HG02610 (cell line): ENCODE measurements around the gene HNF1B.

ENCODE experiments used
- ATAC-seq: cut with Tn5 transposase; IDR thresholded peaks from one replicate; pipeline ENCODE4 v1.9.1; 2021; ENCODE audit warnings: mild to moderate bottlenecking, moderate library complexity; ENCODE audit not compliant: unreplicated experiment

Gene HNF1B

GRCh38 chr17:37761961-37762360, 17.1 kb upstream of the HNF1B start:
- ATAC-seq: no peak

- peak; percentile 47 for ATAC-seq
These were observed 16.2 kb upstream of the HNF1B start for GRCh38 chr17:37761059-37761458.

DNA sequence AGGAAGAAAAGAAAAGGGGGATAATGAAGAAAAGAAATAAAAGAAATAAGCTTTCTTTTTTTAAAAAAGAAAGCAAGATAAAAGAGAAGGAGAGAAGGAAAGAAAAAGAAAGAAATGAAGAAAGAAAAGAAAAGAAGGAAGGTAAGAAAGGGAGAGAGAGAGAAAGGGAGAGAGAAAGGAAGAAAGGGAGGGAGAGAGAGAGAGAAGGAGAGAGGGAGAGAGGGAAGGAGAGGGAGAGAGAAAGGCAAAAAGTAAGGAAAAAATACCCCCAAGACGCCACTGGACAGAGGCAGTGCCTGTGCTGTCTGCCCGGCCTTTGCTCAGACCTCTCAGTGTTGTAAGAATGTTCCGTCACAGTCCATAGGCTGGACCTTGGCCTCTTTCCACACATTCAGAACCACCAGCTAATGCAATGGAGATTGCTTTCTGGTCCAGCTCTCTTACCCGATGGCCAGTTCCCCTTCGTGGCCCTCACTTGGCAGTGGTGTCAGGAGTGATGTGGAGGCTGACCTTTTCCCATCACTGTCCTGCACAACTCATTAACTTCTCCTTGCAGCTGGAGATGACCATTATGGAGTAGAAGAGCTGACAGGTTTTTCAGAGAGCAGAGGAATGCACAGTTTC, 14.3 kb upstream of the HNF1B start:
- no peak for ATAC-seq

DNA sequence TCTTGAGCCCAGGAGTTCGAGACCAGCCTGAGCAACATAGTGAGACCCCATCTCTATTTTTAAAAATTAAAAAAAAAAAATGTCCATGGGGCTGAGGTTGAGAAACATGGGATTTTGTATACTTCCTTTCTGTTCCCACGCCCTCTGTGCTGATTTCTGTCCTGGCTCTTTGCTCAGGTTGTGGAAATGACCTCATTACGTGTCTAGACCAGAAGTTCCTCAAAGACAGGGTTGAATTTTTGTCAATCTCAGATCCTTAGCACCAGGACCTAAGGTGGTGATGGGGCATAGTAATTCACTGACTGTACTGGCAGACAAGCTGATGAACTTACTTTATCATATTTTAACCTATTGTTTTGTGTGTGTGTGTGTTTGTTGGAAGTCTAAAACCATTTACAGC, 11.2 kb upstream of the HNF1B start:
- ATAC-seq: no peak

DNA sequence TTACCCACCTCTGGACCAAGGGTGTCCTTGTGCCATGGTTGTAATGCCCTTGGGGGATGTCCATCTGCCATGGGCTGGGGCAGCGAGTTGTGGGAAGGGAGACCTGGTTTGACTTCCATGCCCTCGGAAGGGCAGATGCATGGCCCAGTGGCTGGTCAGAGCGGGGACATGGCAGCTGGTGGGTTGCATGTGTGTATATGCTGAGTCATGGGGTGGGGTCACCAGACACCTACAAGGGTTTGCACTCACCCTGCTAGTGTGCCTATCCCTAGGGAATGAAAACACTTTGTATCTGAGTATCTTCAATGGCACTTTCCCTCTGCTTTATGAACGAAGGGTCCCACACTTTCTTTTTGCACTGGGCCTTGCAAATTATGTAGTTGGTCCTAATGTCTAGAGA, 10.6 kb upstream of the HNF1B start:
- ATAC-seq: no peak

GRCh38 chr17:37754363-37754762, 9.5 kb upstream of the HNF1B start:
- ATAC-seq: no peak

- no peak for ATAC-seq
These were observed 7.6 kb upstream of the HNF1B start for GRCh38 chr17:37752482-37752881.

- ATAC-seq: no peak
These were observed 6.1 kb upstream of the HNF1B start for GRCh38 chr17:37750768-37751475.

DNA sequence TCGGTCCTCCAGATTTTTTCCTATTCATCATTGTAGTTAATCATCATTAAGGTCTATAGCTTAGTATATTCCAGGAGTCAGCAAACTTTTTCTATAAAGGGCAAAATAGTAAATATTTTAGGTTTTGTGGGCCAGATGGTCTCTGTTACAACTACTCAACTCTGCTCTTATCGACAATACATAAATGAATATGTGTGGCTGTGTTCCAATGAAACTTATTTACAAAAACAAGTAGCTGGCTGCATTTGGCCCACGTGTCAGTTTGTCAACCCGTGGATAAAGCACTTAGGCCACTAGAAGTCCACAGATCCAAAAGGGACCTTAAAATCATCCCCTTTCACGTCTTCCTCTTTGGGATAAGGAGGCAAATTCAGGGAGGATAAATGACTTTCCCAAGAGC, 5.4 kb upstream of the HNF1B start:
- no peak for ATAC-seq

DNA sequence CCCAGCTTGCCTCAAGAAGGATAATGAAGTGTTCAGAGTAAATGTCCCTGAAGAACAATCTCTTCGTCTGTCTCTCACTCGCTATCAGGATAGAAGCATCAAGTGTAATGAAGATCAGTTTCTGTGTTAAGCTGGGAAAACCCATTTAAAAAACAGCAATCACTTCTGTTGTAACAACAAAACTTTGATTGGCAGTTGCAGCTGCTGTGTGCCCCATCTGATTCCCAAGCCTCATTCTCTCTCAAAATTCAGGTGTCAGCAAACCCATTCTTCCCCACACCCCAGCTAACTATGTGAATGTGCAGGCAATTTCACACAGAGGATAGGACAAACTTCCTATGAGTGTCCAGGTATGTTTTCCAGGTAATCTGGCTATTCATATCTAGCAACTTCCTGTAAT, 2.4 kb upstream of the HNF1B start:
- no peak for ATAC-seq

DNA sequence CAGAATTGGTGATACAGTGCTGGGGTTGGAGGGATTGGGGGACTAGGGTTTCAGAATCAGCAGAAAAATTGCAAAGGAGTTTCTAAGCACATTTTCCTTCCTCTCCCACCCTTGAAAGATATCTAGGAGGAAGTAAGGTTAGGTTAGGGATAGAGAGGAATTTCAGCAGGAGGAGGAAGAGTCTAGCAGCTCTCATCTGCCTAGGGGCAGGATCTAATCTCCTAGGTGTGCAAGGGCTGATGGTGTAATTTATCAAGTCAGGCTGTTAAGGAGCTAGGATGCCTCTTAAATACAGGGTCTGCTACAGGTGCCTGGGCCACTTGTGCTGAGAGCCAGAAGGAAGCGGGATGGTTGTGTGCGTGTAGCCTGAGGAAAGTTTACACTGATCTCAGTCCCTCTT, 1.8 kb upstream of the HNF1B start:
- ATAC-seq: no peak

DNA sequence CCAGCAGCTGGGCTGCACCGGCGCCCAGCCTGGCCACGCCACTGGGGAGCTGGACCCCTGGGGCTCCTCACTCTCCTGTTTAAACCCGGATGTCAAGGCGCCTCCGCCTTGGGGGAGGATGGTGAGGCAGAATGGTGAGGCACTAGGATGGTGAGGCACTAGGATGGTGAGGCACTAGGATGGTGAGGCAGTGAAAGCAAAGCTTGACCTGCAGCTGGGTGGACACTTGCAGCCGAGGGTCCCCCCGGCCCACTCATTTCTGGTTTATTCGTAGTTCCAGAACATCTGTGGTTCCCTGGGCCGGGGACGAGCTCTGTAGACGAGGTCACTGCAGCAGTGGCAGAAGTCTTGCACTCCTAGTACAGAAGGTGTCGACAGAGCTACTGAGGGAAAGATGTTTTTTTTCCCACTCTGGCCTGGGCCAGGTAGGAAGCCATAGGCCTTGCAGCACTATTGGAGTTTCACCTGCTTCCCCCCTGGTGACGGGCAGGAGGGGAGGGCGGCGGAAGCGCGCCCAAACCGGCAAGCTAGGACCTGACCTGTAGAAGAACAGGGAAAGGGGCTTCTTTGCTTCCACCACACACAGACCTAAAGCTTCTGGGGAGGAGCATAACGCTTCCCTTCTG, 1.1 kb upstream of the HNF1B start:
- ATAC-seq: no peak

- ATAC-seq: no peak
These were observed 279 bp downstream of the HNF1B start for GRCh38 chr17:37744633-37744927.

DNA sequence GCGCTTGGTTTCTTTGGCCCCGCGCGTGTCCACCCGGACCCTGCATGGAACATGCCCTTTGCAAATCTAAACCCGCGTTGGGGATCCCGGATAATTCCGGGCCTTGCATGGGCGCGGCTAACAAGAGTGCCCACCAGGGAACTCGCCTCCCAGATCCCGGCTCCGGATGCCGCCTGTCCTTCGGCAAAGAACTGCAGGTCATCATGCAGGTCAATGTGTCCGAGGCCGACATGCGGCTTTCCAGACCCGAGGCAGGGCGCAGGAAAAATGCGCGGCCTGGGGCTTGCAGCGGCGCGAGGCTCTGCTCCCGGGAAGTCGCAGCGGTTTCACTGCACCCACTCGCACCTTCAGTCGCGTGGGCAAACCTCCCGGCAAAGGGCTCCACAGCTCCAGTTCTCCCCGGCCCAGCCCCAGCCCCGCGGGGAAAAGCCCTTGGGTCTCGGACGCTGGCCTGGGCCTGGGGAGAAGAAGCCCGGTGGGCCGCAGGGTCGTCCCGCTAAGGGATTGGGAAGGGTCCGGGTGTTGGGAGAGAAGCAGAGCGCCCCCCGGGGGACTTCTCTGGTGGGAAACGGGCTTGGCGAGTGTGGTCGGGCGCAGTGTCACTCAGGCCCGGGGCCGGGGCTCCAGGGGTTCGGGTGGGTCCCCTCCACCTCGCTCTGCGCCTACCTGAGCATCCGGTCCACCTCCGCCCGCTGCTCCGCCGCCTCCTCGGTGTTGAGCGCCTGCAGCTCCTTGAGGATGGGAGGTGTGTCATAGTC, 805 bp downstream of the HNF1B start:
- ATAC-seq: no peak

- no peak for ATAC-seq
These were observed 1.3 kb downstream of the HNF1B start for GRCh38 chr17:37743612-37743874.

DNA sequence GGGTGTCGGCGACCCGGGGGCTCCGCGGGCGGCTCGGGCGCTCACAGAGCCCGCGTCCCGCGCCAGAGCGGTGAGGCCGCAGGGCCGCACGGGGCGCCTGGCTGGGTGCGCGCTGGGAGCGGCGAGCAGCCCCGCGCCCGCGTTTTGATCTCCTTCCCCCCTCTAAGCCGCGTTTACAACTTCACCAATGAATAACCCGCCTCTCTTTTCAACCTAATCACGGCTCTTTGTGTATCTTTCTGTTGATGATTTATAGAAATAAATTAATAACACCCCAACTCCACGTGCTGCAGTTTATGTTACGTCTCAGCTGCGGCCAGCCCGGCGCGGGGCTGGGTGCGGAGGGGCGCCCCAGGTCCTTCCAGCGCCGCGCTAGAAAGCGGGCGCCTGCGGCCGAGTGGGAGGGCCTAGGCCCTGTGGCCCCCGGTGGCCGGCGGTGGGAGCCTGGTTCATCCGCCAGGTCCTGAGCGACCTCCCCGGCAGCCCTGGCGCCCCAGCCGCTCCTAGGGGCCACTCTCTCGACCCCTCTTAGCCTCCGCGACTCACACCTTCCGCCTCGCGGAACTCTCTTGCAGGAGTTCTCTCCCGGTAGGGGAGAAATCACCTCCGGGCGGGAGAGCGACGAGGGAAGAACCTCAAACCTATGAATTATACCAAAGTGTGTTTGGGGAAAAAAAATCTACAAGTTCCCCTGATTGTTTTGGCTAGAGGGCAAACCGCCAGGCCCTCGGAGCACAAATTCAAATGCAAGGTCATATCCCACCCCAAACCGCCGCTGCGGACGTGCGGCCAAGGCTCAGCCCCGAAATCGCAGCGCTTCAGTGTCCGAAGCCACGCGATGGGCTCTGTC, 1.9 kb downstream of the HNF1B start:
- ATAC-seq: no peak

DNA sequence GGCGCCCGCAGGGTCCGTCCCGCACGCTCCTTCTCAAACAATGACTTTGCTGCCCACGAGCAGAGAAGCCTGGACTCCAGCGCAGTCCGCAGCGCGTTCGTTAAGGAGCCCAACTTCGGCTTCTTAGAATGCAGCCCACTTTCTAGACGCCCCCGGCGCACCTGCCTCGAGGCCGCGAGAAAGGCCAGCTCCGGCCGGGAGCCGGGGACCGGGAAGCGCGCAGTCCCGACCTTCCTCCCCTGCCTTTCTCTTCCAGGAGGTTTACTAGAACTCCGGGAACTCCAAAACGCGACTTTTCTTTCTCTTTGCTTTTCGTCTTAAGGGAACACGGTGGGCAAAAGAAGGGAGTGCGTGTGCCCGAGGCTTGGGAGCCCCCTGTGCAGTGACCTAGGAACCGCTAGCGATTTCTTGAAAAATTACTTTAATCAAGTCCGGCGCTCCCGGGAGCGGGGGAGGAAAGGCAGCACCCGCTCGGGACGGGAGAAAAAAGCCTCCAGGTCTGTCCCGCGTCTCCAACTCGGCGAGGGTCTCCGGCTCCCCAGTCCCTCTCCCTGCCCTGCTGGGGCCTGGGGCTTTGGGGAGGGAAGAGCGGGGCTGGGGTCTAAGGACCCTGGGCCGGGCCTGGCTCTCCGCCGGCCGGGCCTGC, 2.6 kb downstream of the HNF1B start:
- no peak for ATAC-seq

GRCh38 chr17:37741341-37742115, 3.3 kb downstream of the HNF1B start:
- ATAC-seq: no peak

DNA sequence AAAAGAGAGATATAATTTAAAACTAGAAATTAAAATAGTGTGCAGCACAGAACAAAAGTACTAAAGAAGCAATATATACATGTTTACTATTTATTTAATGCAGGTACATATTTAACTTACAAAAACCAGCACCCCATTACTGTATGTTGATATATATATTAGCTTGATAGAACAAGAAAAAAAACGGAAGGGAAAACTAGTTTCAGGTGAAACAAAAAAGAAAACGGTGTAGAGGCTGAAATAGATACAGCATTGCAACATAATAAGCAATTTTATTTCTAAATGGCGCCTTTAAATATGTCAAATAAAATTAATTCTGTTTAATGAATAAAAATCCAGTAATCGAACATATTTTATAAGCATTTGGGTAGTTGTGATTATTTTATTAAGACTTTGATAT, 3.9 kb downstream of the HNF1B start:
- ATAC-seq: no peak

DNA sequence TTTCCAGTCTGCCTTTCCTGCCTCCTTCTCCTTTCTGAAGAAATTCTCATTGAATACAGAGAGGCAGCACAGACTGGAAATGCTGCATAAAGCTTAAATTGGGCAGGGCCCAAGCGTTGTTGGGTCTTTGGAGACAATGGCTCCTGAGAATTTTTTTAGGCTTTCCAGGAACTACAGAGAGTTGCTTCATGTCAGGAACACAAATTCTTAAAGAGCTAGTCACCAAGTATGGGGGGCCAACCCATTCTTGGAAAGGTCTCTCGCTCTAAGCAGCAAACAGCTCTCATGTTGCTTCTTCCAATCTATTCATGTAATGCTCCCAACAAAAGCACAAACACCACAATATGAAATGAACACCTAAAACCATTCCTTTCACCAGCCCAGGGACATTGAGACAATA, 6.9 kb downstream of the HNF1B start:
- no peak for ATAC-seq
